GM04503 (cell line): ENCODE measurements around the gene SORT1.

Experiments used
- DNase-seq: peaks from one replicate; pipeline ENCODE4 v3.0.0-alpha.2; 2012; ENCODE audit warnings: low read depth

SORT1 gene

DNA sequence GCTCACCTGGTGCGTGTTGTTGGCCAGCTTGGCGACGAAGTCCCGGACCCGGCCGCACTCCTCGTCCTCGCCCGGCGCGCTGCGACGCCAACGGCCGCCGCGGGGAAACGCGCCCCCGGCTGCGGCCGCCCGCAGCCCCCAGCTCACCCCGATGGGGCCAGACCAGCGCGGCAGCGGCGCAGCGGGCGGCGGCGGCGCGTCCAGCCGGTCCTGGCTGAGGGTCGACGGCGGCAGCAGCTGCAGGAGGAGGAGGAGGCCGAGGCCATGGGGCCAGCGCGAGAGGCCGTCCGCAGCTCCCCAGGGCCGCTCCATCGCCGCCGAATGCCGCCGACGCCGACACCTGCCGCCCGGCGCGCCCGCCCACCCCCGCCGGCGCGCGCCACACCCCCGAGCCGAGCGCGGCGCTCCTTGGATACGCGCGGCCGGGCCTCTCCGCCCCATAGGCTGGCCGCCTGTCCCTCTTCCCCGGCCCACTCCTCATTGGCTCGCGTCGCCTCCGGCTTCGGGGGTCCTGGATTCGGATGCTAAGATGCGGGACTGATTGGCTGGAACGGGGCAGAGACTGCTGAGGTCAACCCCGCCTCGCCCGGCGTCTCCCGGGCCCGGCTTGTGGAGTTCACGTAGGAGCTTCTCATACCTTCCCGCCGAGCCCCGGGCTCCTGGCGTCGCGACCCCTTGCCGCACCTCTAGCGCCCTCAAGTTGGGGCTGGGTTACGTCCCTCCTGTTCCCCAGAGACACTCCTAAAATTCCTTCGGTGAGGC, at the start of gene SORT1:
Gene SORT1 (minus strand): TSS at position 338 of the 762 bp plus-strand sequence. CDS start 26 bp downstream, at position 312.
- DNase-seq: no peak

DNA sequence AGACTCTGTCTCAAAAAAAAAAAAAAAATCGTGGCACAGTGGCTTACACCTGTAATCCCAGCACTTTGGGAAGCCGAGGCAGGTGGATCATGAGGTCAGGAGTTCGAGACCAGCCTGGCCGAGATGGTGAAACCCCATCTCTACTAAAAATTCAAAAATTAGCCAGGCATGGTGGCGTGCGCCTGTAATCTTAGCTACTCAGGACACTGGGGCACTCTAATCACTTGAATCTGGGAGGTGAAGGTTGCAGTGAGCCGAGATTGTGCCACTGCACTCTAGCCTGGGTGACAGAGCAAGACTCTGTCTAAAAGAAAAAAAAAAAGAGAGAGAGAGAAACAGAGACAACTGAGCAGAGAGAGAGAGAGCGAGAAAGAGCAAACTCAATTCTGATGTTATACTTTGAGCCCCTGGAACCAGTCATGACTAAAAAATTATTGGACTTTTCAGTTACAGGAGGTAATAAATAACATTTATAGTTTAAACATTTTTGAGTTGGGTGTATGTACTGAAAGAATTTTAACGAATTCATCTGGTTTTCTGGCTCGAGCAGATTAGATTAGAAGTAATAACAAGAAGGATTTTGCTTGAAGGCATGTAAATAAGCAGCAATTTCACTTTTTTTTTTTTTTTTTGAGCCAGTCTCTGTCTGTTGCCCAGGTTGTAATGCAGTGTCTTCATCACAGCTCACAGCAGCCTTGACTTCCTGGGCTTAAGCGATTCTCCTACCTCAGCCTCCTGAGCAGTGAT, 48.4 kb upstream of the SORT1 start:
- DNase-seq: peak; percentile 95

DNA sequence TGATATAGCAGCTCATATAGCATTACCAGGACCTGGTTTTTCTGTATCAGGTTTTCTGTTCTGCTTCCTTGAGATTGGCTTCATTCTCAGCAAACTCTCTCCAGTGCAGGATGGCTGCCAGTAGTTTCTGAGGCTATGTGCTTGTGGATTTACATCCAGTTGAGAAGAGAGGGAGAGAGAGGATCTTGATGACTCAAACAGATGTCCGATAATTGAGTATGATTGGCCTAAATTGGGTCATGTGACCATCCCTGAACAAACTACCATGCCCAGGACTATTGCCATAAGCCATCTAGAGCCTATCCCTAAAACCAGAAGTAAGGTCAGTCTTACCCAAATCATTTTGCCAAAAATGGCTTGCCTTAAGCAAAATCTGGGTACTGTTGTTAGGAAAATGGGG, 46.6 kb upstream of the SORT1 start:
- no peak for DNase-seq

DNA sequence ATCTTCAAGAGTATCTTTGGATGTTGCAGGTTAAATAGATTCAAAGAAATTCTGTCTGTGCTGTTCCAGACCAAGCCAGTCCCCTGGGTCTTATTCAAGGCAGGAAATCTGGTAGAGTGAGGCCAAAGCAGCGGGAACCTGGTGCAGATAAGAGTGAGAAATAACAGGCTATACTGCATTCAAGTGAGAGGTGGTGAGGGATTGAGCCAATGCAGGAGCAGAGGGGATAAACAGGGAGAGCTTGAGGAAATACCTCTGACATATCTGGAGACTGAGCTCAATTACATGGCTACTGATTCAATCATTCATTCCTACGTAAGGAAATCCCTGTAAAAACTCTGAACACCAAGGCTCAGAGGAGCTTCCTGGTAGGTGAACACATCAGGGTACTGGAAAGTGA, 45.8 kb upstream of the SORT1 start:
- no peak for DNase-seq

DNA sequence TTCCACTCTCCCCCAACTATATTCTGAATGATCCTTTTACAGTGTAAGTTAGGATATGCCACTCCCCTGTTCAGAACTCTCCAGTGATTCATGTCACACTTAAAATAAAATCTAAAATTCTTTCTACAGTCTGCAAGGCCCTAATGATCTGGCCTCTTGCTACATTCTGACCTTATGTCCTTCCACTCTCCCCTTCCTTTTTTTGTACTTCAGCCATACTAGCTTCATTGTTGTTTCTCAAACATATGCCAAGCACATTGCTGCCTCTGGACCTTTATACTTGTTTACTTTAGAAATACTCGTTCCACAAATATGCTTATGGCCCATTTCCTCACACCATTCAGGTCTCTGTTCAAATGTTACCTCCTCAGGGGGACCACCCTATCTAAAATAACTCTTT, 43.4 kb upstream of the SORT1 start:
- DNase-seq: peak; percentile 76

DNA sequence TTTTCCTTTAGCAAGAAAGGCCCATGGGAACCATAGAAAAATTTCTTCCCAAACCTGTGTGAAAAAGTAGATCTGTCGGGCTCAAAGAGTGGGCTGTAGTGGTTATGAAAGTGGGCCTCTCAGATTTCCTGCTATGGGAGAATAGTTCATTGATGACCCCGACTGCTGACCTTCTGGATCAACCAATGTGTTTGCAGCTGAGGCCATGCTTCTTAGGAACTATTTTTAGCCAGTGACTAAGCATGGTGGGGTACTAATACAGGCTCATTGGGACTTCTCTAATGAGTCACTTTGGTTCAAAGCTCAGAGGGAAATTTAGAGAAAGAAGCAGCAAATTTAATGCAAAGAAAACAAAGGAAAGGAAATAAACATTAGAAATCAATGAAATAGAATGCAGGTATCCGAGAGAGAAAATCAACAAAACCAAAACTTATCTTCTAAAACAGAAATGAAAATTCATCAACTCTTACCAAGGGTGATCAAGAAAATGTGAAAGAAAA, 41.1 kb upstream of the SORT1 start:
- DNase-seq: peak; percentile 79

DNA sequence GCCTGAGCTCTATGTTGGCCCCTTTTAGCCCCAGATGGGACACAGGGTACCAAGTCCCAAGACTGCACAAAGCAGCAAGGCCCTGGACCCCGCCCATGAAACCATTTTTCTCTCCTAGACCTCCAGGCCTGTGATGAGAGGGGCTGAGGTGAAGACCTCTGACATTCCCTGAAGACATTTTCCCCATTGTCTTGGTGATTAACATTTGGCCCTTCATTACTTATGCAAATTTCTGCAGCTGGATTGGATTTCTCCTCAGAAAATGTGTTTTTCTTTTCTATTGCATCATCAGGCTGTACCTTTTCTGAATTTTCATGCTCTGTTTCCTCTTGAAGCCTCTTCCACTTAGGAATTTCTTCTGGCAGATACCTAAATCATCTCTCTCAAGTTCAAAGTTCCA, 36.8 kb upstream of the SORT1 start:
- no peak for DNase-seq

DNA sequence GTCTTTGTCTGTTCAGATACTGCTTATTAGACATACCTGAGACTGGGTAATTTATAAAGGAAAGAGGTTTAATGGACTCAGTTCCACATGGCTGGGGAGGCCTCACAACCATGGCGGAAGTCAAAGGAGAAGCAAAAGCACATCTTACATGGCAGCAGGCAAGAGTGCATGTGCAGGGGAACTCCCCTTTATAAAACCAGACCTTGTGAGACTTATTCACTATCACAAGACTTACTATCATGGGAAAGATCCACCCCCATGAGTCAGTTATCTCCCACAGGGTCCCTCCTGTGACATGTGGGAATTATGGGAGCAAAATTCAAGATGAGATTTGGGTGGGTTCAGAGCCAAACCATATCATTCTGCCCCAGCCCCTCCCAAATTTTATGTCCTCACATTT, 35.6 kb upstream of the SORT1 start:
- DNase-seq: no peak

DNA sequence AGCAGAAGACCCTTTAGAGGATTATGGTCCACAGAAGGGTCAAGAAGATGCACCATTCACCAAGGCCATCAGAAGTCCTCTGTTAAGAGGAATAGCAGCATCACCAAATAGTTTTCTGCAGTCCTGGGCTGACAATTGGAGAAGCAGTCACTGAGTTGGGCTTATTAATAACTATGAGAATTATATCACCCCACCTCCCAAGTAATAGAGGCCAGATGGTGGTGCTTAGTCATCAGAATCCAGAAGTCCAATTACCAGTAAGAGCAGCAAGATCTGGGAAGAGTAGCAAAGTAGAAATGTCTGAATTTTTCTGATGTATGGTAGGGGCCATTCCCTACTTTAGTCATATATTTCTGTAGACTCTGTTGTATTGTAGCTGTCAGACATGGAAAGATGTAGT, 34.6 kb upstream of the SORT1 start:
- DNase-seq: peak; percentile 60

DNA sequence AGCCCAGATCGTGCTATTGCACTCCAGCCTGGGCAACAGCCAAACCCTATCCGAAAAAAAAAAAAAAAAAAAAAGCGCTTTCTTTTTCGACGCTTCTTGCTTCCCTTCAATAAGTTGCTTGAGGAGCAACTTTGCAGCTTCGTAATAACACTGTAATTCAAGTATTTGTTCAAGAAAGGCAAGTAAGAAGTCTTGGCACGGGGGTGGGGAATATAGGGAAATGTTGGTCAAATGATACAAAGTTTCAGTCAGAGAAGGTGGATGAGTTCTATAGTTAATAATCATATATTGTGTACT, 29.4 kb upstream of the SORT1 start:
- DNase-seq: no peak

DNA sequence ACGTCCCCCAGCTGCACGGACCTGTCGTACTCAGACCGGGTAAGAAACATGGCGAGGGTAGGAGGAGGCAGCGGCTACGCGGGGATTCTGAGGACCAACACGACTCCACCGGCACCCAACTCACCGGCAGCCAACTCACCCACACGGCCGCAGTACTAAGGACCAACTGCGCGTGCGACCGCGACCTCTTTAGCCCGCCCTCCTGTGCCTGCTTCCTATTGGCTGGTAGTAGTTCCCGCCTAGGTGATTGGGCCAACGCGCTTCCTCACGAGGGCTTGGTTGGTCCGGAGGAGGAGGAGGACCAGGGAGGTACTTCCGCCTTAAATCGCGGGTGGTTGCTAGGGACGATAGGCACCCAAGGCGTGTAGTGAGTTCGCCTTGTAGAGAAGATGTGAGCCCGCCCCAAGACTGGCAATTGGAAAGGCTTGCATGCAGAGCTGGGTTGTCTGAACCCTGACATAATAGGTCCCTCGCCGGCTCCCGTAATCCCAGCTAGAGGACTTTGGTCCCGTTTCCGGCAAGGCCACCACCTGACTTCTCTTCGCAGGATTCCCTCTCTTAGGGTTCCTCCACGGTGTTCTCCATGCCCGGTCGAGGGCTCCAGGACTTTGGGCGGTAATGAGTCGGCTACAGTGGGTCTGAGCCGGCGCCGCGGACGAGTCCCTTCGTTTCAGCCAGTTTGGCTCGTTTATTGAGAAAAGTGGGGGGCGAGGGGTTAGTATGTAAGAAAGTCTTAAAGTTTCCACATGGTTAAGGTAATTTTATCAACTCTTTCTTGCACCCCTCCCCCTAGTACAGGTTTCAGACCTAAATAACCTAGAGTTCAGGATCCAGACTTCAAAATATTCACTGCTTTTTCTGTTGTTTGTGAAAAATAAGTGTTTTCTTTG, 28.8 kb upstream of the SORT1 start, which contains the start of gene PSMA5:
Gene PSMA5 (minus strand): TSS at position 168 of the 890 bp plus-strand sequence. CDS start 118 bp downstream, at position 50.
- peak; percentile 99 for DNase-seq

DNA sequence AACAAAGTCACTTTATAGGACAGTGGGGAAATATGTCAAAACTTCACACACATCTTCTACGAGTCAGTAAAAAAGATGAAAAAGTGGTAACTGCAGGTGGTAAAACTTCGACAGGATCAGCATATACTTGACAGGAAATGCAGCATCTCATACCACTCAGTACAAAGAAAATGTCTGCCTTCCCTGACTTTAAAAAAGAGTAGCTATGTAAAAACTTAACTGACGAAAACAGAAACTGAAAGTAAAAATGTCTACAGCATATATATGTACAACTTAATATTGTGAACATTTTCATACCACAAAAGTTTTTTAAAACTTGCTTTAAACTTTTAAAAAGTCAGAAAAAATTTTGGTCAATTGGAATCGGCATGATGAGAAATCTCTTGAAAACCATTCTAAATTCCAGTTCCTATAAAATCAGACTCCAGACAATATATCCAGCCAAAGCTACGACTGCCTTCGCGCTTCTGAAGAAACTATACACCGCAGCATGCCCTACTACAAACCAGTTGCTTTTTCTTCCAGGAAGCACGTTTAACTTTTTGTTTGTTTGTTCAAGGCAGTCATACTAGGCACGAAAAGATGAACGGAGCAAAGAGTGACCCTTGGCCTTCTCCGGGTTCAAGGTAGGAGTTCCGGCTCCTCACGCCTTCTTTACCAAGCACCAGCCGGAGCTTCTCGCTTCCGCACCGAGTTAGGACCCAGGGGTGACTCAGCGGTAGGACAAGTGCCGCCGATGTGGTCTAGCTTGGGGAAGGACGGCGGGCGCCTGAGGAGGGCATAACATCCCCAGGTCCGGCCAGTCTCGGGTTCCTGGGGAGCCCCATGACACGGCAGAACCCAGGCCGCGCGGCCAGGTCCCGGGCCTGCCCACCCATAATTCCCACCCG, 27.9 kb upstream of the SORT1 start:
- no peak for DNase-seq

DNA sequence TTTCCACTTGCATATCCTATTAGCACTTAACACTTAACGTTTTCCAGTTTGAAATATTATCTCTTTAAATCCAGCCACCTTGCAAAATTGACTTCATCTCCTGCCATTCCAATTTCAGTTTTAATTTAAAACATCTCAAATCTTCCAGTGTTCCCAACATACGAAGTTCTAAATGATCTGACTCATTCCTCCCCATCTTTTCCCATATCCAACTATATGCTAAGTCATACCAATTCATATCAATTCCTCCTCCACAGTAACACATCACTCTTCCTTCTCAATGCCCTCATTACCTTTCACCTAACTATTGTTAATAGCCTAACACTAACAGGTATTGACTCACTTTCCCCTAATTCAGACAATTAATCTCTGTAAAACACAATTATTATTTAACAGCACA, 25.8 kb upstream of the SORT1 start:
- no peak for DNase-seq

DNA sequence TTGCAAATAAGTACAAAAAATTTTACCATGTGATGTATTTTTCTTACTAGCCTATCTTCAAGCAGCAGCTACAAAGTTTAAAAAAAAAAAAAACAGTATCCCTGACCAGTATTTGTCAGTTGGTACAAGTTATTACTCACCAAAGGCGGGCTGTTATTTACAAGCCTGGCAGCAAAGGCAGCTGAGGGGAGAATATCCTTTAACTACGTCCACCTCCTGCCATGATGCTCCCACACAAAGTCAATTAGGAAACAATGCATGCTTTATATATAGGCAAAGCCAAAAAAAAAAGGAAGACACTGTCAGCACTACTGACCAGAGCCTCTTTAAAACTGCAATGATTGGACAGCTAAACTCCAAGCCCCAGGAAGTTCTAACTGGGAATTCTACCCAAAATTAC, 14.8 kb upstream of the SORT1 start:
- DNase-seq: no peak

DNA sequence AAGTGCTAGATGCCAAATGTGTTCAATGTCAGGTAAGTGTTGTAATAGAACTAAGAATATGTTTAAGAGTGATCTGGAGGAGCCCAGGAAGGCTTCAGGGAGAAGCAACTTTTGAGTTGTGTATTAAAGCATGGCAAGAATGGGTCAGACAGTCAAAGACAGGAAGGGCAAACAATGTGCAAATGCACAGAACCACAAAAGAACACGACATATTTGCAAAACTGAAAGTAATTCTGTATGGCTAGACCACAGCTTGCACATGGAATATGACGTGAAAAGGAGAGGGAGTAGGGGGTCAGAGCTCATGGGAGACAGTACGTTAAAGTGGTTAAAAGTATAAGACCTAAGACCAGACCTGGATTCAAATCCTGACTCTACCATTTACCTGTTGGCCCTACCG, 7.1 kb upstream of the SORT1 start:
- no peak for DNase-seq

DNA sequence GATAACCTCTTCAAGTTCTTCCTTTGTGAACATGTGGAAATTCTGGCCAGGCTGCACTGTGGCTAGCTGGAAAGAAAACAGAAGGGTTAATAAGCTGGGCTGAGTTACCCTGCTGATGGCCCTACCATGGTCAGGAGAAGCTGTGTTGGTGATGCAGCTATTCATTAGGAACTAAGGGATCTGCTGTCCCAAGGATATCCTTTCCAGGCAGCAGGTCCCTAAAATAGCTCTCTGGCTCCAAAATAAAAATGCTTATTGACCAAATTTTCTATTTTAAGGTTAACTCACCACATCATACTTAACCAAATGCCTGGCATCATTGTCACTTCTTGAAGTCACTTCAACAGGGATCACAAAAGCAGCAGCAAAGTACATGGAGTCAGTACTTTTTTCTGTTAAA, 4.3 kb upstream of the SORT1 start:
- no peak for DNase-seq

DNA sequence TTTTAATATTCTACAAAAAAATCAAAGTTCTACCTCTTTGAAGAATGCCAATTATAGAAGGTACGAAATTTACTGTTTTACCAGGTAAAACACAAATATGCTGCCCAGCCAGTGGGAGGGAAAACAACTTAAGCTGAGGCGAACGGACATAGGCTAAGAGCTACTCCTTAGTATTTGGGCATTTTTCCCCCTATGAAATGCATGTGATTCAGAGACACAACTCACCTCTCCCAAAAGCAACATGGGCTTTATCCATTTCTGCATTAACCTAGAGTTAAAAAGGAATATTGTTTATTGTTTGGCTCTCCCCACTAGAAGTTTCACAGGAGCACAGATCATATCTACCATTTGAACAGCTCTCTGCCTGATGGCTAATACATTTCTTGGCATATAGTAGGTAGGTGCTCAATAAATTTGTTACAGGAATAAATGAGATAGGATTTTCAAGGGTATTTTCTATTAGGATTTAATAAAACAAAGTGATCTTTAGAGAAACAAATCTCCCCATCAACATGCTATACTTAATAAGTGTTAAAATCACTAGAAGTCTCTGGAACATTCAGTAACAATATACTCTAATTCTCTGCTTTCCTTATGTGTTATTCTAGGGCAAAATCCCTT, 2.4 kb upstream of the SORT1 start:
- DNase-seq: no peak

DNA sequence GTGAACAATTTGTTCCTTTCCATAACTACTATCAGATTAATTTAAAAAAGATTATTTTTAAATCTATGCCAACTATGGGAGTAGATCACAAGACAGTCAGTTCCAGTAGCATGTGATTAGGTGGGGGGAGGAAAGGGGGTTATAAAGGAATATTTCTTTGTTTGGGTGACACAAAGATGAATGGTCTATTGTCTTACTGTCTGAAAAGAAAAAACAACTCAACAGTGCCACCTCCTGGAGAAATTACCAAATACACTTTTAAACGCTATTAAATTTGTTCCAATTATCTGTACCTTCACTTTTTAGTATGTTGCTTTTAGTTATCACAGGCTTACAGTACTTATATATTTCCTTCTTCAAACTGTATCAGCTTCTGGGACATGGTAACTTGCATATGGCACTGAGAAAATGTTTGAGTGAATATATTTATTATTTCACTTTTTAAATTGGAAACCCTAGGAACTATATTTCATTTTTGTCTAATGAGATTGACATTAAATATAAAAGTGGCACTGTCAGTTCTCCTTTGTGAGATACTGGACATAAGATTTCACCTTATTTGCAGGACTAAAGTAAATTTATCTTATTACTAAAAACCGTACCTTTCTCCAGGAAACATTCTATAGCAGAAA, 1.7 kb upstream of the SORT1 start:
- no peak for DNase-seq

DNA sequence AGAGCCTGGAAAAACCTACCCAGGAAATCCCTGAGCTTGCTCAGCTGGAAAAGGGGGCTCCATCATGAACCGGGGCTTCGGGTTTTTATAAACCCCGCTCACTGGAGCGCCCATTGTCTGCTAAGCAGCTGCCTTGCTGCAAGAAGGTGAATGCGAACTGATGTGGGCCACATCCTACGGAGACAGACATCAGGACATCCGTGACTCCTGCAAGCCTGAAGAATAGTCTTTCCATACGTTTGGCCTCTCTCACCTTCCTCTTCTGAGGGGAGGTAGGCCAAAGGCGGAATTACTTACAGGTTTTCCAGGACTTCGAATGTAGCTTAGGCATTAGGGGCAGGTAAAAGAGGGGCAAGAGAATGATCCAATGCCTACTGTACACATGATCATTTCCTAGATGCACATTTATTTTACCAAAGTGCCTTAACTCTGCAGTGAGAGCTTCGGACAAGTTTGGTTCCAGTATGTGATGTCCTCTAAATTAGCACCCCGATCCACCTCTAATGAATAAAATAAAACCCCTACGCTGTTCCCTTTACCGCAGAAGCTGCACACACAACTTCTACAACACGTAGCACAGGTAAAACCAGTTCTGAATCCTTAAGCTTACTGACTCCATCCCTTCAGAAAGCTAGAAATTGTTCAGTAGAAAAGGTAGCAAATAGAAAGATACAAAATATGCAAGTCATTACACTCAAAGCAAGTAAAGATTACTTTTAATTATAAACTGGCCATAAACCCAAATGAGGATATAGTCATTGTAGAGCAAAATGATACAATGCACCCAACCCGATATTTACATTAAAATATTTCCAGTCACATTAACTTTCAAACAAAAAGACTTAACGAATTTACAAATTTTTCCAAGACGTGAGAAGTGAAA, 866 bp upstream of the SORT1 start:
- DNase-seq: no peak
